GM21737 (cell line): ENCODE results near the gene BARHL2.

Source experiments
- ATAC-seq: cut with Tn5 transposase; IDR thresholded peaks from one replicate; pipeline ENCODE4 v1.9.1; 2021; ENCODE audit warnings: mild to moderate bottlenecking, moderate library complexity; ENCODE audit not compliant: unreplicated experiment

BARHL2 gene

GRCh38 chr1:90724926-90725656, 8.0 kb upstream of the BARHL2 start:
- ATAC-seq: no peak

GRCh38 chr1:90724361-90724760, 7.3 kb upstream of the BARHL2 start:
- ATAC-seq: no peak

GRCh38 chr1:90723590-90724108, 6.5 kb upstream of the BARHL2 start:
- no peak for ATAC-seq

- no peak for ATAC-seq
These were observed 5.9 kb upstream of the BARHL2 start for GRCh38 chr1:90722874-90723589.

- peak; percentile 51 for ATAC-seq
These were observed 4.4 kb upstream of the BARHL2 start for GRCh38 chr1:90721210-90722194.

- ATAC-seq: no peak
These were observed 3.1 kb upstream of the BARHL2 start for GRCh38 chr1:90720145-90720636.

GRCh38 chr1:90719330-90720144, 2.4 kb upstream of the BARHL2 start:
- ATAC-seq: no peak

- ATAC-seq: no peak
These were observed 1.6 kb upstream of the BARHL2 start for GRCh38 chr1:90718411-90719329.

- no peak for ATAC-seq
These were observed 736 bp upstream of the BARHL2 start for GRCh38 chr1:90717665-90718410.

GRCh38 chr1:90717356-90717664, 208 bp upstream of the BARHL2 start:
- no peak for ATAC-seq

- no peak for ATAC-seq
These were observed 905 bp downstream of the BARHL2 start for GRCh38 chr1:90716243-90716551.

GRCh38 chr1:90715309-90715708, 1.8 kb downstream of the BARHL2 start:
- ATAC-seq: no peak

- no peak for ATAC-seq
These were observed 2.6 kb downstream of the BARHL2 start for GRCh38 chr1:90714521-90714951.

GRCh38 chr1:90713741-90714509, 3.2 kb downstream of the BARHL2 start:
- no peak for ATAC-seq

GRCh38 chr1:90712915-90713730, 4.0 kb downstream of the BARHL2 start:
- no peak for ATAC-seq

GRCh38 chr1:90712153-90712856, 4.8 kb downstream of the BARHL2 start:
- ATAC-seq: no peak
